ENCODE measurements around the gene TNIK. TPM values are rescaled to one million over a fixed set of nuclear protein-coding genes. Genes with fewer than 3 reads are reported as not detected.
A peak's percentile ranks its signal among the peaks of the same experiment; 100 is the strongest.

Gene TNIK
- total and polyA plus RNA-seq, 2 experiments from 2014 or later = 14.6 to 34.3 TPM

GRCh38 chr3:171237009-171237385, 223.2 kb downstream of the TNIK start:
- H3K9me2 ChIP-seq (ENCODE audit: insufficient read depth) = peaks cover 7% of the 10 kb centered on the region; the same call in 1 of the 2 replicates
- Mint-ChIP-seq H3K4me3 (no peak overlapping the region), H3K27me3 (ENCODE audit: insufficient read depth, low read depth, poor library complexity) (peaks cover 5% of the 10 kb centered on the region), H3K4me1 (peaks cover 42% of the 10 kb centered on the region), H3K36me3 (ENCODE audit: low read depth) (0 out of 3 replicates have a peak, but pooled peaks cover 3% of the 10 kb centered on the region), H3K9me3 (no peaks in the 10 kb centered on the region), H3K27ac (no peak overlapping the region)
- no peak overlapping the region for H3K4me3 ChIP-seq
- DNase-seq (ENCODE audit: low spot score) = no peak
- ATAC-seq = no peak; the same call in 2 of the 3 replicates
- peak overlapping the region; percentile 34; the same call in 1 of the 2 replicates for H3K27ac ChIP-seq (ENCODE audit: low read depth)
- H4K20me1 ChIP-seq (replicated peaks; ENCODE audit: insufficient read depth) = 0 out of 2 replicates have a peak, but pooled peaks cover 5% of the 10 kb centered on the region
- no peaks in the 10 kb centered on the region; the same call in 1 of the 2 replicates for H3K79me2 ChIP-seq (replicated peaks; ENCODE audit: insufficient read depth)
- no peak overlapping the region for H2AFZ ChIP-seq
- no peak for TF ChIP-seq NANOG (IDR thresholded peaks at IDR 0.05; ENCODE audit: borderline replicate concordance)
- no peak for TF ChIP-seq STAT1 (IDR thresholded peaks at IDR 0.05; ENCODE audit: unreplicated experiment)
- TF ChIP-seq JUNB (IDR thresholded peaks at IDR 0.05; ENCODE audit: unreplicated experiment) = no peak
- TF ChIP-seq CREB1 (CRISPR knock-in tag; IDR thresholded peaks at IDR 0.05; ENCODE audit: low read depth) = no peak
- TF ChIP-seq ETS1 (IDR thresholded peaks at IDR 0.05) = no peak
- TF ChIP-seq ZNF114 (CRISPR knock-in tag; IDR thresholded peaks at IDR 0.05) = no peak
- TF ChIP-seq POLR2AphosphoS5 (IDR thresholded peaks at IDR 0.05; ENCODE audit: low read depth) = no peak
- TF ChIP-seq EZH2phosphoT487 (IDR thresholded peaks at IDR 0.05; ENCODE audit: unreplicated experiment) = no peak
- TF ChIP-seq, protein P1, sequence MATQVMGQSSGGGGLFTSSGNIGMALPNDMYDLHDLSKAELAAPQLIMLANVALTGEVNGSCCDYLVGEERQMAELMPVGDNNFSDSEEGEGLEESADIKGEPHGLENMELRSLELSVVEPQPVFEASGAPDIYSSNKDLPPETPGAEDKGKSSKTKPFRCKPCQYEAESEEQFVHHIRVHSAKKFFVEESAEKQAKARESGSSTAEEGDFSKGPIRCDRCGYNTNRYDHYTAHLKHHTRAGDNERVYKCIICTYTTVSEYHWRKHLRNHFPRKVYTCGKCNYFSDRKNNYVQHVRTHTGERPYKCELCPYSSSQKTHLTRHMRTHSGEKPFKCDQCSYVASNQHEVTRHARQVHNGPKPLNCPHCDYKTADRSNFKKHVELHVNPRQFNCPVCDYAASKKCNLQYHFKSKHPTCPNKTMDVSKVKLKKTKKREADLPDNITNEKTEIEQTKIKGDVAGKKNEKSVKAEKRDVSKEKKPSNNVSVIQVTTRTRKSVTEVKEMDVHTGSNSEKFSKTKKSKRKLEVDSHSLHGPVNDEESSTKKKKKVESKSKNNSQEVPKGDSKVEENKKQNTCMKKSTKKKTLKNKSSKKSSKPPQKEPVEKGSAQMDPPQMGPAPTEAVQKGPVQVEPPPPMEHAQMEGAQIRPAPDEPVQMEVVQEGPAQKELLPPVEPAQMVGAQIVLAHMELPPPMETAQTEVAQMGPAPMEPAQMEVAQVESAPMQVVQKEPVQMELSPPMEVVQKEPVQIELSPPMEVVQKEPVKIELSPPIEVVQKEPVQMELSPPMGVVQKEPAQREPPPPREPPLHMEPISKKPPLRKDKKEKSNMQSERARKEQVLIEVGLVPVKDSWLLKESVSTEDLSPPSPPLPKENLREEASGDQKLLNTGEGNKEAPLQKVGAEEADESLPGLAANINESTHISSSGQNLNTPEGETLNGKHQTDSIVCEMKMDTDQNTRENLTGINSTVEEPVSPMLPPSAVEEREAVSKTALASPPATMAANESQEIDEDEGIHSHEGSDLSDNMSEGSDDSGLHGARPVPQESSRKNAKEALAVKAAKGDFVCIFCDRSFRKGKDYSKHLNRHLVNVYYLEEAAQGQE (IDR thresholded peaks at IDR 0.05; ENCODE audit: unreplicated experiment) = no peak
- no peak for TF ChIP-seq CTCF (conservative IDR thresholded peaks at IDR 0.05; ENCODE audit: low read depth in 2 of 2)
- TF ChIP-seq ZNF331 (CRISPR knock-in tag; IDR thresholded peaks at IDR 0.05; ENCODE audit: low read depth) = no peak
- no peaks in the 10 kb centered on the region for H3K27me3 ChIP-seq (ENCODE audit: insufficient read depth)
- H3K36me3 ChIP-seq (ENCODE audit: insufficient read depth) = no peaks in the 10 kb centered on the region
- no peak overlapping the region for H3K4me2 ChIP-seq
- H3K4me1 ChIP-seq (ENCODE audit: insufficient read depth) = peaks cover 20% of the 10 kb centered on the region
- H3F3A ChIP-seq (replicated peaks; ENCODE audit: low read depth) = no peaks in the 10 kb centered on the region
